HepG2 (cell line): Measurements from ENCODE around the gene METRNL.

Source experiments
- BRCA1 ChIP-seq: sonication (generic); formaldehyde crosslinking; IDR thresholded peaks from 2 replicates; pipeline ENCODE4 v1.4.0; 2020; ENCODE audit warnings: missing genetic modification reagents
- DMAP1 ChIP-seq: IDR thresholded peaks from 2 replicates; pipeline ENCODE4 v1.6.1; 2016
- EP300 ChIP-seq, 3 experiments: sonication (generic) in 1 of 3; formaldehyde crosslinking in 1 of 3; IDR thresholded peaks; 2 replicates each; pipeline versions ENCODE4 v1.5.1 to v1.6.1; 2011 to 2020; ENCODE audit warnings: low read depth in 2 of 3, low read length in 2 of 3, borderline replicate concordance in 1 of 3, improper control_type of control experiment in 1 of 3, mild to moderate bottlenecking in 1 of 3, missing genetic modification reagents in 1 of 3, moderate library complexity in 1 of 3
- FIP1L1 ChIP-seq: fragments of 200-400 bp; formaldehyde crosslinking; IDR thresholded peaks from 2 replicates; pipeline ENCODE4 v1.6.1; 2018; ENCODE audit warnings: low read depth, mild to moderate bottlenecking, low read length, moderate library complexity, borderline replicate concordance; ENCODE audit not compliant: insufficient read depth
- HHEX ChIP-seq: IDR thresholded peaks from 2 replicates; pipeline ENCODE4 v1.6.1; 2016; ENCODE audit warnings: control low read depth
- KAT7 ChIP-seq: IDR thresholded peaks from 2 replicates; pipeline ENCODE4 v1.6.1; 2018; ENCODE audit warnings: borderline replicate concordance, missing compliant biosample characterization
- ZNF564 ChIP-seq: sonication (generic); formaldehyde crosslinking; IDR thresholded peaks from 2 replicates; pipeline ENCODE4 v1.8.1; 2023; ENCODE audit warnings: mild to moderate bottlenecking, missing genetic modification reagents
- TF ChIP-seq, protein P1 (sequence below): sonication (generic); formaldehyde crosslinking; conservative IDR thresholded peaks from 2 replicates; pipeline ENCODE4 v1.4.0; 2020; ENCODE audit warnings: missing genetic modification reagents
- TF ChIP-seq, protein P2 (sequence below): sonication (generic); formaldehyde crosslinking; IDR thresholded peaks from 2 replicates; pipeline ENCODE4 v1.5.0; 2020; ENCODE audit warnings: mild to moderate bottlenecking, missing genetic modification reagents, moderate library complexity

DNA sequence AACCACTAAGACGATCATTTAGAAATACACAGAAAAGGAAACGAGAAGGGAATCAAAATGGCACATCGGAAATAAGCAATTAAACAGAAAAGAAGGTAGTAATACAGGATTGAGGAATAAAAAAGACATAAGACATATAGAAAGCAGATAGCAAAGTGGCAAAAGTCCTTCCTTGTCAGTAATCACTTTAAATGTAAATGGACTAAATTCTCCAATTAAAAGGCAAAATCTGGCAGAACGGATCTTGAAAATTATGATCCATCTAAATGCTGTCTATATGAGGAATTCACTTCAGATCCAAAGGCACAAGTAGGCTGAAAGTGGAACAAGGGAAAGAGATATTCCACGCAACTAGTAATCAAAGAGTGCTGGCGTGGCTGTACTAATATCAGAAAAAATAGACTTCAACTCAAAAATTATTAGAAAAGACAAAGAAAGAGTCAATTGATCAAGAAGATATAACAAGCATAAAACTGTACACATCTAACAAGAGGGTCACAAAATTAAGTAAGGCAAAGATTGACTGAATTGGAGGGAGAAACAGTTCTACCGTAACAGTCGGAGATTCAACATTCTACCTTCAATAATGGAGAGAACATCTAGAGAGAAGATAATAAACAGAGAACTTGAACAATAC lies 36.8 kb upstream of the METRNL start:
- TF ChIP-seq DMAP1 (CRISPR knock-in tag) (no peak), ZNF564 (CRISPR knock-in tag) (no peak), KAT7 (no peak), HHEX (CRISPR knock-in tag) (no peak), BRCA1 (no peak), EP300 (IDR thresholded peaks at IDR 0.05; ENCODE audit: low read depth in 2 of 2, low read length in 2 of 2) (no peak), EP300 (CRISPR knock-in tag; IDR thresholded peaks at IDR 0.05; ENCODE audit: borderline replicate concordance) (no peak), FIP1L1 (no peak)
- TF ChIP-seq, protein P1, sequence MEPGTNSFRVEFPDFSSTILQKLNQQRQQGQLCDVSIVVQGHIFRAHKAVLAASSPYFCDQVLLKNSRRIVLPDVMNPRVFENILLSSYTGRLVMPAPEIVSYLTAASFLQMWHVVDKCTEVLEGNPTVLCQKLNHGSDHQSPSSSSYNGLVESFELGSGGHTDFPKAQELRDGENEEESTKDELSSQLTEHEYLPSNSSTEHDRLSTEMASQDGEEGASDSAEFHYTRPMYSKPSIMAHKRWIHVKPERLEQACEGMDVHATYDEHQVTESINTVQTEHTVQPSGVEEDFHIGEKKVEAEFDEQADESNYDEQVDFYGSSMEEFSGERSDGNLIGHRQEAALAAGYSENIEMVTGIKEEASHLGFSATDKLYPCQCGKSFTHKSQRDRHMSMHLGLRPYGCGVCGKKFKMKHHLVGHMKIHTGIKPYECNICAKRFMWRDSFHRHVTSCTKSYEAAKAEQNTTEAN (CRISPR knock-in tag), result no peak
- TF ChIP-seq, protein P2, sequence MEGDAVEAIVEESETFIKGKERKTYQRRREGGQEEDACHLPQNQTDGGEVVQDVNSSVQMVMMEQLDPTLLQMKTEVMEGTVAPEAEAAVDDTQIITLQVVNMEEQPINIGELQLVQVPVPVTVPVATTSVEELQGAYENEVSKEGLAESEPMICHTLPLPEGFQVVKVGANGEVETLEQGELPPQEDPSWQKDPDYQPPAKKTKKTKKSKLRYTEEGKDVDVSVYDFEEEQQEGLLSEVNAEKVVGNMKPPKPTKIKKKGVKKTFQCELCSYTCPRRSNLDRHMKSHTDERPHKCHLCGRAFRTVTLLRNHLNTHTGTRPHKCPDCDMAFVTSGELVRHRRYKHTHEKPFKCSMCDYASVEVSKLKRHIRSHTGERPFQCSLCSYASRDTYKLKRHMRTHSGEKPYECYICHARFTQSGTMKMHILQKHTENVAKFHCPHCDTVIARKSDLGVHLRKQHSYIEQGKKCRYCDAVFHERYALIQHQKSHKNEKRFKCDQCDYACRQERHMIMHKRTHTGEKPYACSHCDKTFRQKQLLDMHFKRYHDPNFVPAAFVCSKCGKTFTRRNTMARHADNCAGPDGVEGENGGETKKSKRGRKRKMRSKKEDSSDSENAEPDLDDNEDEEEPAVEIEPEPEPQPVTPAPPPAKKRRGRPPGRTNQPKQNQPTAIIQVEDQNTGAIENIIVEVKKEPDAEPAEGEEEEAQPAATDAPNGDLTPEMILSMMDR (CRISPR knock-in tag), result no peak
